Measurements from ENCODE around the gene MDC1.

Gene MDC1

DNA sequence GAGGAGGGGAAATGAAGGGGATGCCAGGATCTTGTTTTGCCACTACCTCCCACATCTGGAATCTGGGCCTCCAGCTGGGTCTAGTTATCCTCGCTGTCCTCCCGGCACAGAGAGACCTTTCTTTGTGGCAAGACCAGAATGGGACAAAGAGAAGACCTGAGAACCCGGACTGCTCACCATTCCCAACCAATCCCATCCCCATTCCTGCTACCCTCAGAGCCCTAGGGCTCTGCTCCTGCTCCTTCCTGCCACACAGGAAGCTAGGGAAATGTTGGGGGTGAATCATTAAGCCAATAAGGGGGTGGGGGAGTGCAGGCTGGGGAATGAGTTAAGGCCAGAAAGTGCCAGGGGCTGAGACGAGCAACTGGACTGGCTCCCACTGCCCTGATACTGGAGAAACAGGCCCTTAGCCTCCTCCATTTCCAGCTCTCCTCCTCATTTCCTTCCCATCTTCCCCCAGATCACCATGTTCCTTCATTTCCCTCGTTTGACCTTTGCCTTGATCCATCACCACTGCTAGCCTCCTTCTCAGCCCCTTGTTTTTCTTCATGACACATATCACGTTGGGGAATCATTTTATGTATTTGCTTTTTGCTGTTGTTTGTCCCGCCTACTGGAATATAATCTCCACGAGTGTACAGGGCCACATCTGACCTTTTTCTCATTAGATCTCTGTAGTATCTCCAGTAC lies 31.9 kb upstream of the MDC1 start:
- DNase-seq (ENCODE audit: low spot score), result peak; percentile 85

DNA sequence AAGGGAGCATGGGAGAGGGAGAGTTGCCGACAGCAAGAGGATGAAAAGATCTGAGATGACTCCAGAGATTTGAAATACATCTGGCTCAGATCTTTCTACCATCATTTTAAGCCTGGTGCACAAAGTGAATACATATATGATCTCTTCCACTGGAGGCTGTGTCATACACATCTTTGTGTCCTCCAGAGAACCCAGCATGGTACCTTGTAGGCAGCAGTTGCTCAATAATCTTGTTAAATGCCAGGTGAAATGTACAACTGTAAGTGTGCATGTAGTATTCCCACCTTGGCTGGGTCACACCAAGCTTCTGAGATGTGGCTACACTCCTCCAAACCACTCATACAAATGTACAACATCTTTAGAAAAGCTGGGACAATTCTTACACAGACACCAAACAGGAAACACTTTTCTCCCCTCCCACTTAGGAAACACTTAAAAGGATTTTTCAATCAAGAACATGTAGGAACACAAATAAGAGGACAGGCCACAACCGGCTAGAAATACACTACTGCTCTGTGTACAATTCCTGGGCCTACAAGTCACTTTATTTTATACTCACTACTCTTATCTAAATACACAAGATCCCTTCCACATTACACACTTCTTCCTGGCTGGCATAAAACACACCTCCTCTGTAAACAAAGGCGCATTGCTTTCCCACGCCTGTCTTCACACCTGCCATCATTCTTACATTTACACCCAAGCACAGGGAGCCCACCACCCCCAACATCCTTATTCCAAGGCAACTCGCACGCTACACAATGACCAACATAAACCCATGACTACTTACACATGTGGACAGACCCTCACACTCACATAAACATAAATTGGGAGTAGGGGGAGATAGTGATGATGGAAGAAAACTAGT lies 31.1 kb upstream of the MDC1 start:
- DNase-seq (ENCODE audit: low spot score), result no peak

DNA sequence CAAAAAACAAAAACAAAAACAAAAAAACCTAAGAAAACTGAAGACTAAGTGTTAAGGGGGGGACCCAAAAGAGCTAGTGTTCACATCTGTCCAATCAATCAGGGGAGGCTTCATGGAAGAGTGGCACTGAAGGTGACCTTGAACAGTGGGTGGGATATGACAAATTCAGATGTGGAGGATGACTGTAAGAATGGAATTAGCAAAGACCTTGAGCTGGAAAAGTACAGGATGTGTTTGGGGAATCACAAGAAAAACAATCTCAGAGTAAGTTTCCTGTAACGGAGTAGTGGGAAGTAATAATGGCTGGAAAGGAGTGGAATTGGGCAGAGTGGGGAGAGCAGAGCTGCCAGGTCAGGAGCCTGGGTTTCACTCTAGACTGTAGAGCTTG lies 30.2 kb upstream of the MDC1 start:
- DNase-seq (ENCODE audit: low spot score), result no peak

DNA sequence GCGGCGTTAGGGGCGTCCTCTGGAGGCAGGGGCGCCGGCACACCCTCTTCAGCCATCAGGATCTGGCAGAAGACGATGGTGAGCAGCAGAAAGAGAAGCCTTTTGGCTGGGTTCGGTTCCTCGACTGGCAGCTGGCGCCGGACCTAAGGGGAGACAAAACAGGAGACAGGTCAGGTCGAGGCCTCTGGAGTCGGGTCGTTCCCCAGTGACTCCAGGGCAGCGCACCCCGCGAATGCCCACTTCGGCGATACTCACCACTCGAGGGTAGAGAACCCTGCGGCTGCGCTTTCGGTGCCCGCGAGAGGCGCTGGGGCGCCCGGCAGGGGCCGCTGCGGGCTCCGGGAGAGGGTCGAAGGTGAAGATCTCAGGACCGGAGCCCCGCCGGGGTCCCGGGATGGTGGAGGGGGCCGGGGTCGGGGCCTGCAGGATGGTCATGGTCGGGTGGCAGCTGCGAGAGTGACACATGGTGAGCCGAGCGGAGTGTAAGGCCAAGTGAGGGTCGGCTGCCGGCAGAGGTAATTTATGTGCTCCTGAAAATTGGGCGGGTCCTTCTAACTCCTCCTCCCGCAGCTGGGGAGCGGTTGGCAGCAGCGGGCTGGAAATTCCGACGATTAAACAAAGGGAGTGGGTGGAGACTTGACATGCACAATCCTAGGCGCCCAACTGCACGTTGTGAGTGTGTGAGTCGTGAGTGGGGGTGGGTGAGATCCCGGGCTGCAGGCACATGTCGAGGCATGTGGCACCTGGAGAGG lies 27.1 kb upstream of the MDC1 start, which contains the start of gene IER3:
IER3 (minus strand) TSS at position 494 of the 752 bp plus-strand sequence; CDS start at position 465, 29 bp downstream.
- peak; percentile 97 for DNase-seq (ENCODE audit: low spot score)

DNA sequence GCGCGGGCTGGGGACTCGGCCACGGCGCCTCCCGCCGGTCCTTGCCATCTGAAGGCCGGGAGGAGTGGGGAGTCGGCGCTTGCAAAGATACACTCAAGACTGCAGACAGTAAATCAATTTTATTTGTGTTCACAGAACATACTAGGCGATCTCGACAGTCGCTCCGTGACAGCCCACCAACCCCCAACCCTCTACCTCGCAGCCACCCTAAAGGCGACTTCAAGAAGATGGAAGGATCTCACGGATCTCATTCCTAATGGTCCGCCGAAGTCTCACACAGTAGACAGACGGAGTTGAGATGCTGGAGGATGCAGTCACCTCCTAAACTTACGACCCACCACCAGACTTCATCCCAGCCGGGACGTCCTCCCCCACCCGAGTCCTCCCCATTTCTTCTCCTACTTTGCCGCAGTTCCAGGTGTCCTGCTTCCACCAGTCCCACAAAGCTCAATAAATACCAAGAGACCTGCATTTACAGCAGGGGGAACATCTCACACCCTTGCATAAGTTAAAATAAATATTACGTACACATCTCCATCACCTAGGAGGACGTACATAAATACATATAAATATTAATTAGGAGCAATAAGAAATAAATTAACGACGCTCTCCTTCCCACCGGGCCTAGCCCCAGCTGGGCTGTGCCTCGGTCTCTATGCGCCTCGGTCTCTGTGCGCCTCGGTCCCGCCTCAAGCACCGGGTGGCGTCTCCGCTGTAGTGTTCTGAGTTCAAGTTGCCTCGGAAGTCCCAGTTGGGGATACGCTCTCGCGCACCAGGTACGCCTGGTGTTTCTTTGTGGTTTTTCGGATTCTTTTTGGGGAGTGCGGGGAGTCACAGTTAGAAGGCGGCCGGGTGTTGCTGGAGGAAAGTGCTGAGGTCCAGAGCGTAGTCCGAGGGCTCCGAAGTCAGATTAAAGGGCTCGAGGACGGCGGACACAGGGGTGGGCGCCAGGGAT lies 26.3 kb upstream of the MDC1 start:
- peak; percentile 67 for DNase-seq (ENCODE audit: low spot score)

DNA sequence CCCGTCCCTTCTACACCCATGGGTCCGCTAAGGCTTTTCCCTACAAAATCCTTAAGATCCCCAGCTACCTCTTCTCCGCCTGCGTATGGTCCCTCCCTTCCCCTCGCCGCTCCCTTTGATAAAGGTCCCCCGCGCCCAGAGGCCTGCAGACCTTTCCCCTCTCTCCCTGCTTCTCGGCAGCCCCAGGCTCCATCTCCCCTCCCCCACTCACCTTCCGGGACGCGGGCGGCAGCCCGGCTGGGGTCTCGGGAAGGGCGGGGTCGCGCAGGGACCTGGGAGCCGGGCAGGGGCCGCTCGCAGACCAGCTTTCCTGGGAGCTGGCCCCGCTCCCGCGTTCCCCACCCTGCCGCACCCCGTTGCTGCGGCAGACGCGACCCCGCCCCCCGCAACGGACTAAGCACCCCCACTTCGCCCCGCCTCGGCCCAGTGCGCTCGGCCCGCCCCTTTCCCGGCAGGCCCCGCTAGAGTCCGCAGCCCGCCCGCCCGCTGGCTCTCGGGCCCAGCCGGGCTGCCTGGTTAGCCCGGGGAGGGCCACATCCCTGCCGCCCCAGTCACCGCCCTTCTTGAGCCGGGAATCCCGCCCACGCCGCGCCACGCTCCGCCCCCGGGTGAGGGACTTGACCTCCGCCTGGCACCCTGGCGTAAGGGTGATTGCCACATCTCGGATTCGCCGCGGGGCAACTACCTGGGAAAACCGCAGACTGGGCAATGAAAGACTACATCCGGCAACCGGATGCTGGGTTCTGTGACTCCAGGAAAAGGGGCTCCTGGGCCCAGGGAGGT lies 25.4 kb upstream of the MDC1 start, which contains the start of gene FLOT1:
FLOT1 (minus strand) TSS at position 372 of the 783 bp plus-strand sequence. CDS start 498 bp downstream, outside the sequence.
- peak; percentile 98 for DNase-seq (ENCODE audit: low spot score)

DNA sequence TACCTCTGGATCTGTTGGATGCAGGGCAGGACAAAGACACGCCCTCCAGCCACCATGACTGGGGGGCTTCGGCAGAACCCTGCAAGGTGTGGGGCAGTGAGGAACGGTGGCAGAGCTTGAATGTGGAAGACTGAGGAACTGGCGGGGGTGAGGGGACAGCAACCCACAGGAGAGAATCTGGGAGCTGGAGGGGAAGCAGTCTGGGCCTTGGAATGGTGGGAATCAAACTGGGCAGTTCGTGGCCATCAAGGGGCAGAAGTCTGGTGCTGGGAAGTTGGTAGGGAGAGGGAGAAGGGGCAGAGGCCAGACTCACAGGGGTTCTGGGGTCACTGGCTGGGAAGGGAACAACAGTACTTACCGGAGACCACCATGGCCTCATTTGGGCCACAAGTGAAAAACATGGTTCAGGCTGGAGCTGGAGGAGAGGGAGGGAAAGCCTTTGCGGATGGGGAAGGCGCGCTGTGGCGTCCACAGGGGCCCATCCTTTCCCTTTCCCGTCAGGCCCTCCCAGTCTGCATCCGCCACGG lies 24.8 kb upstream of the MDC1 start:
- no peak for DNase-seq (ENCODE audit: low spot score)

DNA sequence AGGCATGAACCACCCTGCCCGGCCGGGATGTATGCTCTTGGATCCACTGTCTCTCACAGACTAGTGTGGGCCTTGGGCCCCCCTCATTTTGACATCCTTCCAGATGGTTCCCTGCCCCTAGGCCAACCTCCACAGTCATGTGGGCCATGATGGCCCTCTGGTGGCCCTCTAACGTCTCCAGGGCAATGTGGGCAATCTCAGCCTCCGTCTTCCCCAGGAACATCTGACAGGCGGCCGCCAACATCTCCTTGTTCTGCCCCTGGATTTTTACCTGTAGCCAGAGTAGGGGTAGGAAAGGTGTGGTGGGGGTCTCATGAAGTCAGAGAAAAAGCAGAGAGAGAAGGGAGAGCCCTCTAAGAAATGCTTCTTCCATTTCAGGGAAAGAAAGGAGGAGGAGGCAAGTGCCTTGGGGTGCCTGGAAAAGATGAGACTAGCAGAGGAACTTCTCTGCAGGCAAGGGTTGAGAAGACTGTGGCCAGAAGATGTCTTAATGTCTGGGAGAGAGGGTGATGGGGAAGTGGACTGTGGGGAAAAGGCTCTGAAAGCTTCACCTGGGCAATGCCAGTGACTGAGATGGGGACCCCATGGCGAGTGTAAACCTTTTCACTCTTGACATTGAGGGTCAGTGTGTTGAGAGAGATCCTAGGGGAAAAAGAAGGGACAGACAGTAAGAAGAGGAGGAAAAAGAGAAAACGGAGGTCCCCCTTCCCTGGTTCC lies 24.1 kb upstream of the MDC1 start:
- peak; percentile 53 for DNase-seq (ENCODE audit: low spot score)

DNA sequence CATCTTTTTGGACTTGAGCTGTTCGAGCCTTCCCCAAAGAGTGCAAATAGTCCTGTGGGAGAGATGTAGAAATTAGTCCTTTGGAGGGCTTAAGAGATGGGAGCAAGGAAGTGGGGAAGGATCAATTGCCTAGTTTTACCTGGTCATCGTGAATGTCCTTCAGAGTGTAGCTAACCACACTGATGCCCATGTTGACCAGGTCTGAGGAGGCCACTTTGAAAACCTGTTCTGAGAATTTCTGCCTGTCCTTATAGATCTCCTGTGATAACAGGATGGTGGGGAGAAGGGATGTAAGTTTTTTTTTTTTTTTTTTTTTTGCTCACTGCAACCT lies 23.4 kb upstream of the MDC1 start:
- DNase-seq (ENCODE audit: low spot score), result no peak

DNA sequence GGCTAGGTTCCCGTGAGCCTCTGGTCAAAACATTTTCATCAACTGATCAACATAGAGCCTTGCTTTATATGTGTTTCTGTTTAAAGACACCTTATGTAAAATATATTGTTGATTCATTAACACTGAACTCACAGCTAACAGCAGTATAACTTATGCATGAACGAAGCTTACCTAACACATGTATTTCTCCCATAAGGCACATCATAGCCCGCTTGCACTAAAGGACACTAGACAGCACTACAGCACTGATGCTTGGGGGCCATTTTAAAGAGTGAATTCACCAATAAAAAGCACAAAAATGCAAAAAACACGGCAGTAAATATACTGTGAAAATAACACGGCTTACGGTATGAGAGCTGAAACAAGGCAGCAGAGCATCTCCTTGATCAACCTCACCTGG lies 21.5 kb upstream of the MDC1 start:
- no peak for DNase-seq (ENCODE audit: low spot score)

DNA sequence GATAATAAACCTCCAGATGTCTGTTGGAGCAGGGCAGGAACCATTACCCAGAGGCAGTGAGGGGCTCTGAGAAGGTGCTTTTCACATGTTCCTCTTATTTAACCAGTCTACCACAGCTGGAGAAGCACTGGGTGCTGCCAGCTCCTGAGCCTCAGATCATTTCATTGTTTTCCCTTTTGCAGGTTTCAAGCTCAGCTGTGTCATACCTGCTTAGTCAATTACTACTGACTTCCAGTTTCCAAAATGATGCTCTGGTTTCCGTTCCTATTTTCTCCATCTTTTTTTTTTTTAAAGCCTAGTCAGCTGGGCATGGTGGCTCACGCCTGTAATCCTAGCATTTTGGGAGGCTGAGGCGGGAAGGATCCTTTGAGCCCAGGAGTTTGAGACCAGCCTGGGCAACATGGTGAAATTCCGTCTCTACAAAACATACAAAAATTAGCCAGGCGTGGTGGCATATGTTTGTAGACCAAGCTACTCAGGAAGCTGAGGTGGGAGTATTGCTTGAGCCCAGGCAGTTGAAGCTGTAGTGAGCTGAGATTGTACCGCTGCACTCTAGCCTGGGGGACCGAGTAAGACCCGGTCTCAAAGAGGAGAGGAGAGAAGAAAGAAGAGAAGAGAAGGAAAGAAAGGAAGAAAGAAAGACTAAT lies 18.7 kb upstream of the MDC1 start:
- DNase-seq (ENCODE audit: low spot score), result no peak

DNA sequence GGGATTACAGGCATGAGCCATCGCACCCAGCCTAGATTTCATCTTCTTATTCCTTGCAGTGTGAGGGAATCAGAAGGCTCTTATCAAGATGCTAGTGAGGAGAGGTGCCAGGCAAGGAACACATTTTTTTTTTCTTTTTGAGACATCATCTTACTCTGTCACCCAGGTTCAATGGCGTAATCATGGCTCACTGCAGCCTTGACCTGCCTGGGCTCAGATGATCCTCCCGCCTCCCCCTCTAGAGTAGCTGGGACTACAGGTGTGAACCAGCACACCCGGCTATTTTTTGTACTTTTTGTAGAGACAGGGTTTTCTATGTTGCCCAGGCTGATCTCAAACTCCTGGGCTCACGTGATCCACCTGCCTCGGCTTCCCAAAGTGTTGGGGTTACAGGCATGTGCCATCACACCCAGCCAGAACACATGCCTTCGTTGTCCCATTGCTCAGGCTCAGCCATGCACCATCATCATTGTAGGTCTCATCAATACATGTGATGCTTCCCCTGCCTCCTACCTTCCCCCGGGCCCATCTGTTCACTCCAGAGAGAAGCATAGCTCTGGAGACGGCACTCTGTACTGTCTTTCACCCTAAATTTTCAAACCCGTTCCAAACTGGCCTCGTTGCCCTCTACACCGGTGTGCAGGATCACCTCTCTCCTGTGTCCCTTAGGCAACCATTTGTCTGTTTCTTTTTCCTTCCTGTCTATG lies 15.3 kb upstream of the MDC1 start:
- no peak for DNase-seq (ENCODE audit: low spot score)

DNA sequence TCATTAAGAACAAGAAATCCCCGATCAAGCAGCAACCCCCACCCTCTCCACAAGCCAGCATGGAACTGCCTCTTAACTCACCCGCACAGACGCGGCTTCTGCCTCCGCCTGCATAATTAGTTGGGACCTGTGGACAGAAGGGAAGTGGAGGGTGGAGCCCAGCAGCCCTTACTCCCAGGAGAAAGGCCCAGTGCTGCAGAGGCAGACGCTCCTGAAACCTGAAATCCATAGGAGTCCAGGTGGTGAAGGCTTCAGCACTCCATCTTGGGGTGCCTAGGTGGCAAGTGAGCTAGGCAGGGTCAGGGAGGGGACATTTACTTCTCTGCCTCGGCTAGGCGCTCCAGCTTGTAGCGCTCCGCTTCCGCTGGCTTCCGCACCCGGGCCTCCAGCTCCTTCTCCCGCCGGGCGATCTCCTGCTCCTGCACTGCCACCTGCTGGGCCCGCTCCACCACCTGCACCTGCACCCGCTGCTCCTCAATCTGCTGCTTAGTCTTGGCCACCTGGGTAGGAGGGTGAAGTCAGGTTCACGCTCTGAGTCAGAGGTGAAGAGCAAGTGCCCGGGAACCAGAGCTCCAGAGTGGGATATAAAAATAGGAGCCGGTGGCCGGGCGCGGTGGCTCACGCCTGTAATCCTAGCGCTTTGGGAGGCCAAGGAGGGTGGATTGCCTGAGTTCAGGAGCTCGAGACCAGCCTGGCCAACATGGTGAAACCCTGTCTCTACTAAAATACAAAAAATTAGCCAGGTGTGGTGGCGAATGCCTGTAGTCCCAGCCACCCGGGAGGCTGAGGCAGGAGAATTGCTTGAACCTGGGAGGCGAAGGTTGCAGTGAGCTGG lies 13.7 kb upstream of the MDC1 start:
- peak; percentile 96 for DNase-seq (ENCODE audit: low spot score)

DNA sequence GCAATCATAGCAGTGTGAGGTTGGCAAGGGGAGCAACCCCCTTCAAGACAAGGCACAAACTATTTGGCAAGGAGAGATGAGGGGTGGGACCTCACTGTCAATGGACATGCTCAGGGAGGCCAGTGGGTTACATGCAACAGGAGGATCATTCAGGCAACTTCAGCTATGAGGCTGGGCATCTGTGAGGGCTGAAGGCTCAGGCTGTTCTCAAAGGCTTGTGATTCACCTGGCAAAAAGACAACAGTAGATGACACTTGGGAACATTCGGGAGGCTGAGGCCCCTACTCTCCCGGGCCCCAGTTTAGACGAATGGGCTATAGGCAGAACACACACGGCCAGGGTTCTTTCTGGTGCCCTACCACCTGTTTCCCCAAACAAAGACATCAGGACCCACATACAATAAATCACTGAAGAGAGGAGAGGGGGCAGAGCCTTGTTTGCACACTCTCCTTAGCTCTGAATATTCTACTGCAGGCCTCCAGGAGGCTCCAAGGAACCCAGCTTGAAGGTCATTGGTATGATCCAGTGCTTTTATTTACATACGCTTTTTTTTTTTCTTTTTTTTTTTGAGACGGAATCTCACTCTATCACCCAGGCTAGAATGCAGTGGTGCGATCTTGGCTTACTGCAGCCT lies 11.0 kb upstream of the MDC1 start:
- no peak for DNase-seq (ENCODE audit: low spot score)

DNA sequence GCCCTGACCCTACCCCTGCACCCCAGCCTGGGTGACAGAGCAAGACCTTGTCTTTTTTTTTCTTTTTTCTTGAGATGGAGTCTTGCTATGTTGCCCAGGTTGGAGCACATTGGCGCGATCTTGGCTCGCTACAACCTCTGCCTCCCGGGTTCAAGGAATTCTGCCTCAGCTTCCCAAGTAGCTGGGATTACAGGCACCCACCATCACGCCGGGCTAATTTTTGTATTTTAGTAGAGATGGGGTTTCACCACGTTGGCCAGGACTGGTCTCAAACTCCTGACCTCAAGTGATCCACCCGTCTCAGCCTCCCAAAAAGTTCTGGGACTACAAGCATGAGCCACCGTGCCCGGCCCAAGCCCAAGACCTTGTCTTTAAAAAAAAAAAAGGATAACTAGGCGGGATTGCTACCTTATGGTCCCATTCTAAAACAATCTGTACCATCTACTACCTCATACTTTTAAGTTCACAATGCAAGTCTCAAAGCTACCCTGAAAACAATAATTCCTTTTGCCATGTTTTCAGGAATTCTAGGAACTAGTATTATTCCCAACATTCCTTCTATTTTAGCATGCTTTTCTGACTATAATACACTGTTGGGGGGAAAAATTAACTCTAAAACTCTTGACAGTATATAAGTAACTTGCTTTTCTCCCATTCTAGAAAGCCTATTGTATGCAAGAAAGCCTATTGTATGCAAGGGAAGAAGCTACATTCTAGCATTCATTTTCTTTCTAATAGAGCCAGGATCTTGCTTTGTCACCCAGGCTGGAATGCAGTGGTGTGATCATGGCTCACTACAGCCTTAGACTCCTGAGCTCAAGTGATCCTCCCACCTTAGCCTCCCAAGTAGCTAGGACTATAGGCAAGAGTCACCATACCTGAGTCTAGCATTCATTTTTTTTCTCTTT lies 9.7 kb upstream of the MDC1 start:
- peak; percentile 57 for DNase-seq (ENCODE audit: low spot score)

Data from kidney tubule cell (primary cell).